ENCODE measurements around the gene HLA-DPB1. TPM values are rescaled to one million over a fixed set of nuclear protein-coding genes. Genes with fewer than 3 reads are reported as not detected.

The HLA-DPB1 gene
- total RNA-seq, 1 experiment from 2014 or later, result not detected

- BruUV-seq (replicated peaks), result no TSS peak
- CTCF ChIA-PET, result no interaction called here
These were observed 38.0 kb downstream of the HLA-DPB1 start for GRCh38 chr6:33113755-33114154.

GRCh38 chr6:33114406-33114805 is 38.6 kb downstream of the HLA-DPB1 start:
- H3K27ac ChIP-seq (ENCODE audit: low read length), result no peak overlapping the region
- no peak overlapping the region for H3K4me2 ChIP-seq (ENCODE audit: low read length)
- DNase-seq, result no peak
- no peaks in the 10 kb centered on the region for H3F3A ChIP-seq (ENCODE audit: low read length, unreplicated experiment)
- peaks cover 52% of the 10 kb centered on the region for H3K27me3 ChIP-seq (ENCODE audit: low read length)
- no peak for ATAC-seq
- no TSS peak for BruUV-seq (replicated peaks)
- H4K20me1 ChIP-seq (ENCODE audit: low read length), result no peaks in the 10 kb centered on the region
- no peak overlapping the region for H3K9ac ChIP-seq (ENCODE audit: low read length)
- TF ChIP-seq EZH2phosphoT487 (IDR thresholded peaks at IDR 0.05; ENCODE audit: borderline replicate concordance, low read length) (no peak), CTCF (conservative IDR thresholded peaks at IDR 0.05; ENCODE audit: low read depth, low read length) (no peak), EZH2 (IDR thresholded peaks at IDR 0.05; ENCODE audit: low read length, unreplicated experiment) (no peak)
- CTCF ChIA-PET, result no interaction called here
- H3K4me3 ChIP-seq (ENCODE audit: low read length), result no peak overlapping the region
- POLR2A ChIA-PET (ENCODE audit: unreplicated experiment), result no interaction called here
- H3K79me2 ChIP-seq (ENCODE audit: low read length), result no peaks in the 10 kb centered on the region
- H3K36me3 ChIP-seq (ENCODE audit: low read depth, low read length), result no peaks in the 10 kb centered on the region
- intact Hi-C loops (cut with micrococcal nuclease), result no loop called here
- no peaks in the 10 kb centered on the region for H3K9me3 ChIP-seq (ENCODE audit: low read length)
- H2AFZ ChIP-seq (ENCODE audit: low read length), result no peak overlapping the region
- H3K4me1 ChIP-seq (ENCODE audit: insufficient read depth, low read length), result no peaks in the 10 kb centered on the region
- no peaks in the 10 kb centered on the region for H3K9me2 ChIP-seq (replicated peaks; ENCODE audit: low read length)

More at GRCh38 chr6:33113755-33114154, 38.0 kb downstream of the HLA-DPB1 start:
- Histone ChIP-seq H3K27ac (ENCODE audit: low read length) (no peak overlapping the region), H3K9ac (ENCODE audit: low read length) (no peak overlapping the region), H3K9me2 (replicated peaks; ENCODE audit: low read length) (no peaks in the 10 kb centered on the region), H3F3A (ENCODE audit: low read length, unreplicated experiment) (no peaks in the 10 kb centered on the region), H3K4me3 (ENCODE audit: low read length) (no peak overlapping the region), H2AFZ (ENCODE audit: low read length) (no peak overlapping the region), H3K36me3 (ENCODE audit: low read depth, low read length) (no peaks in the 10 kb centered on the region), H3K9me3 (ENCODE audit: low read length) (no peaks in the 10 kb centered on the region), H3K79me2 (ENCODE audit: low read length) (no peaks in the 10 kb centered on the region), H3K4me1 (ENCODE audit: insufficient read depth, low read length) (no peaks in the 10 kb centered on the region), H3K27me3 (ENCODE audit: low read length) (peaks cover 57% of the 10 kb centered on the region), H4K20me1 (ENCODE audit: low read length) (no peaks in the 10 kb centered on the region), H3K4me2 (ENCODE audit: low read length) (no peak overlapping the region)
- intact Hi-C loops (cut with micrococcal nuclease), result no loop called here
- DNase-seq (no peak), ATAC-seq (no peak)
- POLR2A ChIA-PET (ENCODE audit: unreplicated experiment), result no interaction called here
- no peak for TF ChIP-seq EZH2 (IDR thresholded peaks at IDR 0.05; ENCODE audit: low read length, unreplicated experiment)
- TF ChIP-seq EZH2phosphoT487 (IDR thresholded peaks at IDR 0.05; ENCODE audit: borderline replicate concordance, low read length), result no peak
- no peak for TF ChIP-seq CTCF (conservative IDR thresholded peaks at IDR 0.05; ENCODE audit: low read depth, low read length)

GRCh38 chr6:33116417-33116816 is 40.6 kb downstream of the HLA-DPB1 start:
- H3K27ac ChIP-seq (ENCODE audit: low read length), result no peak overlapping the region
- DNase-seq (no peak), ATAC-seq (no peak)
- H3K79me2 ChIP-seq (ENCODE audit: low read length), result no peaks in the 10 kb centered on the region
- POLR2A ChIA-PET (ENCODE audit: unreplicated experiment), result no interaction called here
- H4K20me1 ChIP-seq (ENCODE audit: low read length), result no peaks in the 10 kb centered on the region
- H3K4me2 ChIP-seq (ENCODE audit: low read length), result no peak overlapping the region
- H3K27me3 ChIP-seq (ENCODE audit: low read length), result peaks cover 64% of the 10 kb centered on the region
- no peaks in the 10 kb centered on the region for H3F3A ChIP-seq (ENCODE audit: low read length, unreplicated experiment)
- TF ChIP-seq EZH2phosphoT487 (IDR thresholded peaks at IDR 0.05; ENCODE audit: borderline replicate concordance, low read length) (no peak), CTCF (conservative IDR thresholded peaks at IDR 0.05; ENCODE audit: low read depth, low read length) (no peak), EZH2 (IDR thresholded peaks at IDR 0.05; ENCODE audit: low read length, unreplicated experiment) (no peak)
- intact Hi-C loops (cut with micrococcal nuclease), result no loop called here
- CTCF ChIA-PET, result no interaction called here
- no TSS peak for BruUV-seq (replicated peaks)
- H3K9me3 ChIP-seq (ENCODE audit: low read length), result no peaks in the 10 kb centered on the region
- H2AFZ ChIP-seq (ENCODE audit: low read length), result no peak overlapping the region
- H3K4me3 ChIP-seq (ENCODE audit: low read length), result no peak overlapping the region
- no peaks in the 10 kb centered on the region for H3K36me3 ChIP-seq (ENCODE audit: low read depth, low read length)
- no peaks in the 10 kb centered on the region for H3K9me2 ChIP-seq (replicated peaks; ENCODE audit: low read length)
- H3K4me1 ChIP-seq (ENCODE audit: insufficient read depth, low read length), result no peaks in the 10 kb centered on the region
- no peak overlapping the region for H3K9ac ChIP-seq (ENCODE audit: low read length)
